NCI-H226 (cell line): ENCODE data around the gene C9orf153.
"Not testable (repeated sequence)": the region's sequence is repeated elsewhere in the genome, so short reads cannot be mapped to it uniquely, and the experiment has no call there.

ENCODE experiments used
- DNase-seq: peaks from one replicate; pipeline ENCODE4 v3.0.0-alpha.2; 2015

The C9orf153 gene

DNA sequence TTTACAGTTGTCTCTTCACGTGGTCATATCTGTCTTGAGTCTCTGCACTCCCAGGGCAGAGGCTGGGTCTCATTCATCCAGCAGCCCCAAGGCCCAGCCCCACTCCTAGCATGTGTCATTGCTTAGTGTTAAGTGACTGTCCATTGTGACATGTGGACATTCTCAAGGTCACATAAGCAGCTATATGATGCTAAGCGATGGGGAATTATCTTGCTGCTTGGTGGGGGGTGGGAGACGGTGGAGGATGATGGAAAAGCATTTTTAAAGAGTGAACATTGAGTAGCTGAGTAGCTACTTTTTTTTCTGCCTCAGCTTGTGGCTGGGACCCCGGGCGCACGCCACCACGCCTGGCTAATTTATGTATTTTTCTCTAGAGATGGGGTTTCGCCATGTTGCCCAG lies at the start of gene C9orf153:
C9orf153 (minus strand) TSS at position 101 of the 400 bp plus-strand sequence. CDS start 30,054 bp downstream, outside the sequence.
- no peak for DNase-seq

DNA sequence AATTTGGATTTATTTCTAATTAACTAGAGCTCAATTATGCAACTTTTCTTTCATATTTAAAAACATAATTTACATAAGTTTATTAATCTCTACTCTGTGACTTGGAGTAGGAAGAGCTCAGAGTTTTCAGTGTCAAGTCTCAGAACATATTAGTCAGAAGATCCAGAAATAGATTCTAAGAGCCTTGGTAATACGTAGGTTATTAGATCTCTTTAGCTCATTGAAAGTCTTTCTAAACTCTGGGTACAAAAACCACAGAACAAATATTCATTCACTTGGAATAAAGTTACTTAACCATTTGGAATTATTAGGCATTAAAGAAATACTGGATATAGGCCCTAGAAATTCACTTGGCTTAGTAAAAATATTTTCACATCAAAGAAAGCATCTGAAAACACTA lies 49.2 kb upstream of the C9orf153 start:
- DNase-seq, result no peak

DNA sequence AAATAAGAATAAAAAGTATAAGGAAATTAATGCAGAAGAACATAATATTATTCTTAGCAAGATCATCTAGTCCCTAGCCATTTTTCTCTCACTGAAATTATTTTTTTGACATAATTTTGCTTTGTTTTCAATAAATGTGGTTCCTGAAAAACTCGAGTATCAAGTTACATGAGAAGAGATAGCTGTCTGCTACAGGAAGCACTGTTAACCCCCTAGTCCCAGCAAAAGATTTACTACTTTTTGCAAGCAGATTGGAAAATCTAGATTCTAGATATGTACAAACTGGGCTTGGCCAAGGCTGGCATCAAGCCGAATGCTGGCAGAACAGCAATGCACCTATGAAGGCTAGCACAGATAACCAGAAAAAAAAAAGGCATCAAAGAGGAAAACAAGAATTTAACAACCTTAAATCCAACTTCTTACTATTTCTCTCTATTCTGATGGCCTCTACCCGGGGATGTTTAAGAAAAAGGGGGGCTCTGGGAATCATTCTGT lies 44.8 kb upstream of the C9orf153 start:
- DNase-seq, result no peak

DNA sequence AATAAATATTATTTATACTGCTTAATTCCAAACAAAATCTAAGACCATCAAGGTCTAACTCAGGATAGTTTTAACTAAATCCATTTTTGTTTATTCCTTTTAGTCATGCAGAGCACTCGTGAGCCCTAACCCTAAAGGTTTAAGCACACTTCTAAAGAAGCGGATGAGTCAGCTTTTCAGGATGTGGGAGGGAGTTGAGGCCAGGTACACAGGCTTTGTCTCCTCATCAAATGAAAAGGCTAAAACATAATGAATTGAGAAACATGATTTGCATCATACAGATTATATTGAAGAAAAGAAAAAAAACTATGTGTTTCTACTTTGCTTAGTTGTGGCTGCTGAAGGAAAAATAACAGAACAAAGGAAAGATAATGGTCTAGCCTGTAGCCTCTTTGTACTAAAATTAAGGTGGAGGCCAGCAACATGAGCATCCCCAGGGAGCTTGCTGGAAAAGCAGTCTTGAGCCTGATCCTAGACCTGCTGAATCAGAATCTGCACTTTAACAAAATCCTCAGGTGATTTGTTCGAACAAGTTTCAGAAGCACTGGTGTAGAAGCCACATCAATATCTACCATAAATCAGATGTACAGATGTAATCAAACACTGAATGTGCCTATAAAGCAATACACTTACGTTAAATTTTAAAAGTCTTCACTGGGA lies 44.0 kb upstream of the C9orf153 start:
- peak; percentile 27 for DNase-seq

DNA sequence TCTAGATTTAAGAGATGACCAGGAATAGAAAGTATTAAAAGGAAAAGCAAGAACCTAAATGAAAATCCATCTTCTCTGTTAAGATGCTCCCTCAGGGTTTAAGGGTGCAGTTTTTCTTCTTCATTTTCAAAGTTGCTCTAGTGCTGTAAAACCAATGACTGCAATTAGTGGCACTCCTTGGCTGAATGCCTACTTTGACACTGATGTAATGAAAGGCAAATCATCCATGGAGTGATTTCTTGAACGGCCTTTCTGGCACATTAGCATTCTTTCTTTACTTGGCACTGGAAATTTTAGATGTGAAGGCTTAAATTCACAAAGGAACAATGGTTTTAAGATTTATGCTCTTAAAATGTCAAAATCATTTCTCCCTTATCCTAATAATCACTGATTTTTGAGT lies 42.2 kb upstream of the C9orf153 start:
- no peak for DNase-seq

DNA sequence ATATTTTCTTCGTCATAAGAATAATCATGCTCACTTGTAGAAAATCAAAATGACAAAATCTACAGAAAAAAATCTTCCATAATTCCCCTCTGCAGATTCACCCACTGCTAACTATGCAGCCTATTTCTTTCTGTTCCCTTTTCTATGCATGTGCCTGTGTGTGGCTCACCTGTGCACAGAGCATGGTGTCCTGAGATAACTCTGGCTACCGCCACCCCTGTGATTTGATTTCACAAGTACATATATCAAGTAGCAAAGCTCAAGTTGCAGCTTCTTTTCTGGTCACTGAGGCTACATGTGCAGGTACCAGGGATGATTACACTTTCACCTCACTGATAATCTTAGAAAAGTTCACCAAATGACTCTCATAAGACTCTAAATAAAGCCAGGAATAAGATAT lies 41.2 kb upstream of the C9orf153 start:
- DNase-seq, result no peak

DNA sequence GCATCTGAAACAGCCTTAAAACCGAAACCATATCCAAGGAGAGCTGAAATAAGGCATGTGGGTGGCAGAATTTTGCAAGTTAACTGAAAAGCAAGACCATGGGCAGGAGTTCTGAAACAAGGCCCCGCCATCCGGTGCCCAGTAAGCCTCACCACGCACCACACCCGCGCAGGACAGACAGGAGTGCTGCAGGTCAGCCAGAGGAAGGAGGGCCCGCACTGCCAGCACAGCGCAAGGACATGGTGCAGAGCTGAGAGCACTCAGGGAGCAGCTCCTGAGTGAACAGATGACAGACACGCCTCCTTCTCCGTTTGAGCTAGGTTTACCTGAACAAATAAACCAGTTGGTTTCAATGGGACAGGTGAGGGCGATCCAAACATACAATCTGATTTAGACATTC lies 39.4 kb upstream of the C9orf153 start:
- no peak for DNase-seq

DNA sequence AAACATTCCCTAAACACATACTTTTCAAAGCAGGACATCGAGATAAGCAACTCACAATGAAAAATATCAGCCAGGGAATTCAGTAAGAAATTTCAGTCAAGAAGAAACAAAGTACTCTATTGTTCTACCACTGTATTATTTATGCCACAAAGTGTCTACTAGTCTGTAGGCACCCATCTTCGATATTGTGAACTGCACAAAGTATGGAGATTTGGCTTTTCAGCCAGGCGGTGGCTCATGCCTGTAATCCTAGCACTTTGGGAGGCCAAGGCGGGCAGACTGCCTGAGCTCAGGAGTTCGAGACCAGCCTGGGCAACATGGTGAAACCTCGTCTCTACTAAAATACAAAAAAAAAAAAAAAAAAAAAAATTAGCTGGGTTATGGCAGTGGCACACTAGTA lies 30.9 kb upstream of the C9orf153 start:
- not testable (repeated sequence) for DNase-seq

DNA sequence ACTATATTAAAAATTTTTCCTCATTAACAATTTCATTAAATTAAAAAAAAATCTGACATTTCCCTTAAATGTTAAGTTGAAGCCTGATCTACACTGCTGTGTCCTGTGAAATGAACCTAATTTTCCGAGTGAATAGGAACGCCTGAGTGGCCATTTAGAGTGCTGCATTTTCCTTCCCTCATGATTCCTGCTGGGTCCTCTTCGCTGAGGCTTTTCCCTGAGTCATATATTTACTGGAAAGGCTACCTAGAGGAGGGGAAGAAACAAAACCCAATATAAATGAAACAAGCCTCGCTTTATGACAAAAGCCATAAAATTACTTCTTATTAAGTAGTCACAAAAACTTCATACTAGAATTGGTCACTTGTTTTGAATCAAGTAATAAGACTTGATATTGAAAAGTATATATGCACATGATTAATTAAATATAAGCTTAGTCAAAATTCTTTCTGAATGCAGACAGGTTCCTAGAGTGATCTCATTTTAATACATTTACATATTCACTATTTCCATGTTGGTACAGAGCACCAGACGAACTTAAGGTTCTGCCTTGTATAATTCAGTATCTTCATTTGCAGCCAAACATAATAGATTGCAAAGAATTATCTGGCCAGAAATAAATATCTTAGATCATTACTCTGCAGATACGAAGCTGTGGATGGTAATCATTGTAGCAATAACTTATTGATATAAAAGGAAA lies 29.2 kb upstream of the C9orf153 start:
- DNase-seq, result no peak

DNA sequence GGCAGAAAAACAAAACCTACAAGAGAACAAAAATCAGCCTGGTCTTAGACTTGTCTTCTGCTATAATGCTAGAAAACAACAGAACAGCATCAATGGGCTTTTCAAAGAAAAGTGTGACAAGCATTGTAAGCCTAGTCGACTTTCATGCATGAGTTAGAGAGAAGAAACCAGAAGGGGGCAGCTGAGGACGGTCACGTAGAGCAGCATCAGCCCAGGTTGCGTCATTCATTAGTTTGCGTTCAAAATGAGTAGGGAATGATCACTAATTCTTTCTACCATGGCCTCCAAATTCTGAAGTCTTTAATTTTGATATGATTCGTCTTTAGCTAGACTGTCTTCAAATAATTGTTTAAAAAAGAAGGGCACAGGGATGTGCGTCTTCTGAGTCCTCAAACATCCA lies 27.6 kb upstream of the C9orf153 start:
- DNase-seq, result peak; percentile 19

DNA sequence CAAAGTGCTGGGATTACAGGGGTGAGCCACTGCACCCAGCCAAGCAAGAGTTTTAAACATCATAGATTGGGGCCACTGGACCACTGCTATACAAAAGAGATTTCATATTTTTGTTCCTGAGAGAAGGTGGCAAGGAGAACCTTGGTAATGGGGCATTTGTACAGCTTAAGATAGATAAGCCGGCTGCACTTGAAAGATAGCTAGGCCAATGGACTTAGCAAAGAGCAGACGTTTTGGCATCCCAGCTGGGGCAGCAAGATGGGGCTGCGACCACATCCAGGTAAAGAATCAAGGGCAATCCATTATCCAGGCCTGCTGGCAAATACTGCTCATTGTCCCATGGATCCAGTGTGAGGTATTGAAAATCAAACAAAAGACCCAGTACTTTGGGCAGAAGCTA lies 26.8 kb upstream of the C9orf153 start:
- DNase-seq, result no peak

DNA sequence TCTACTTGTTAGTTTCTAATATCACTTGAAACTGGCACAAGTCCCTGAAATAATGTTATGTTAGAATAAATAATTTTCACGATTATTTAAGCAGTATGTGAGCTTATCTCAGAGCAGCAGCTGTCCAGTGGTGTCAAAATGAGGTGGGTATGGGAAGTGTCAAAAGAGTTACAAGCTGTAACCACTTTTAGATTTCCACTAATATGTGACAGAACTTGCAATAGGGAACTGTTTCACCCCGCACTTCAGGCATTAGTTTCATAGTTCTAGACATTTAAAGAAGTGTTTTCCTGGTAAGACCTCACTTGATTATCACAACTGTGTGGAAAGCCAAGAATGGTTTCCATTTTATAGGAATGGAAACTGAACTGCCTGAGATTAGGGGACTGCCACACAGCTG lies 25.8 kb upstream of the C9orf153 start:
- no peak for DNase-seq

DNA sequence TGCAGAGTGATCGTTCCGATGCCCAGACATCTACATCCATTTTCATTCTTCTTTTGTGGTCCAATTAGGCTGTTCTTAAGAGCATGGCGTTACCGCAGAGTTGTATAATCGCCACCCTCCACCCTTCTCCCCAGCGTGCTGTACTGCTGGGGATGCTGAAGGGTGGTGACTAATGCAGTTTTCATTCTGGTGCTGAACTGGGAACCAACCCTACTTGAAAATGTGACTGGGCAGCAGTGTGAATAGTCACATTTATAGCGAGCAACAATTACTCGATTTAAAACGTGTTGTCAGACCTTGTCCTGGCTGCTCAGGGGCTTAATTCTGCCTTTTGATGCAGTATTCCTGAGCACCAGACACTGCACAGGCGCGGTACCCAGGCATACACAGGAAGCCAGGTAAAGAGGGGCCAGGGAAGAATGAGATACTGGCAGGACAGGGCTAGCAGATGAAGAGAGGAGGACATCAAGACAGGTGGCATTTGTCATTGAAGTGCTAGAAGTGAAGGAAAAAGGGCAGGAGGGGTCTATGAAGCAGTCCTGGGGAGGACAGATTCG lies 23.6 kb upstream of the C9orf153 start:
- DNase-seq, result peak; percentile 68

DNA sequence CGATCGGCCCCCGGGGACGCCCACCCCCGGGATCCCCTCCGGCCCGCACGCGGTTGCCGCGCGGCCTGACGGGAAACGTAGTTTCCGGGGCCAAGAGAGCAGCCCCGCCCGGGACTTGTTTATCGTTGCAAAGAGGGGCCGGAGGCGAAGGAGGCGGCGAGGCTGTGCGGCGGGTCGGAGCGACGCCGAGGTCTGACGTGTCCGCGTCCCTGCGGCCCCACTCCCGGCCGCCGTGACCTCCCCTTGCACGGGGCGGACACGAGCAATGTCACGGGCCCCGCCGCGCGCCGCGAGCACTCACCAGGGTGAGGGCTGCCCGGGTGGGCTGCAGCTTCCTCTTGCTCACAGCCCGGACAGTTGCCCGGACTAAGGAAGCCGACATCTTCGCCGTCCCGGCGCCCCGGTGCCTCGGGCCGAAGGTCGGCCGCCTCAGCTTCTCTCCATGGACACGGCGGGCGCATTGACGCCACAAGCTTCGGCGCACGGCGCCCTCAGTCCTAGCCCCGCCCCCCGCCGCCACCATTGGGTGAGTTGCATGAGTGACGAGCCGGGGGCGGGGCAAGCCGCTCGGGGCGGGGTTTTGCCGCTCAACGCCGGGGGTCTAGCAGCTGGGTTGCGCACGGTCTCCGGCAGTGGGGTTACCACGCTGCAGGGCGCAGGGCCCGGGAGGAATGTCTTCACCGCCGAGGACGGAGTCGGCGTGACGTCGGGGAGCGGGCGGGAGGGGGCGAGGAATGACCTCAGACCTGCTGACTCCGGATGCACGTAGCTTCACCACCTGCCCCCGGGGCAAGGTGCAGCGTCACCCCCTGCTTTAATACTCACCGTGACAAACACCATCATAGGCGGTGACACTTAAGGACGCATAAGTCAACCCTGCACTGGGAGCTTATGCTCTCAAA lies 22.9 kb upstream of the C9orf153 start, which contains the start of gene ISCA1:
ISCA1 (minus strand) TSS at position 462 of the 902 bp plus-strand sequence; CDS start at position 382, 80 bp downstream.
- peak; percentile 91 for DNase-seq

DNA sequence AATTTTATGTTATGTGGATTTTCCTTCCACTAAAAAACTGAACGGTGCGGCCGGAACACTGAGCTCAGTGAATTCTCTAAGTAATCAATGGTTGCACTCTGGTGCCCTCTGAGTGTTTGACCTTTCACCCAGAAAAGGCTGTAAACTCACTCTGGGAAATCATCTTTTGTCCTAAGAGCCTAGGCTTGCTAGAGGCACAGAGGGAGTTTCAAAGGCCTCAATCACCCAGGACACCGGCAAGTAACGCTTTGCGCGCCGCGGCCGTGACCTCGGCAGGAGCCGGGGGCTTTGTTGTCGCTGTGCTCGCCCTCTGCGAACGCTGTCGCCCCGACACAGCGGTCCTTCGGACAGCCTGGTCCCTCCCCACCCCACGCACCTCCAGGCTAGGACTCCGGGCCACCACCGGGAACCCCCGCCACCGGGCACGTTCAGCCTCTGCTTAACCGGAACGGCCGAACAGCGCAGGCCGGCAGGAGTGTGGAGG lies 22.2 kb upstream of the C9orf153 start:
- DNase-seq, result no peak

DNA sequence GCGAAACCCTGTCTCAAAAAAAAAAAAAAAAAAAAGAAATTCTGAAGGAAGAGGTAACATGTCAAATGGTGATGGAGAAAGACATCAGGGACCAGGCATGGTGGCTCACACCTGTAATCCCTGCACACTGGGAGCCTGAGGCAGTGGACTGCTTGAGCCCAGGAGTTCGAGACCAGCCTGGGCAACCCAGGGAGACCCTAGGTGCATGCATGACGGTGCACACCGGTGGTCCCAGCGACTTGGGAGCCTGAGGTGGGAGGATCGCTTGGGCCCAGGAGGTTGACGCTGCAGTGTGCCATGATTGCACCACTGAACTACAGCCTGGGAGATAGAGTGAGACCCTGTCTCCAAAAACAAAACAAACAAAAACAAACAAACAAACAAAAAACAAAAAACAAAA lies 21.1 kb upstream of the C9orf153 start:
- no peak for DNase-seq

DNA sequence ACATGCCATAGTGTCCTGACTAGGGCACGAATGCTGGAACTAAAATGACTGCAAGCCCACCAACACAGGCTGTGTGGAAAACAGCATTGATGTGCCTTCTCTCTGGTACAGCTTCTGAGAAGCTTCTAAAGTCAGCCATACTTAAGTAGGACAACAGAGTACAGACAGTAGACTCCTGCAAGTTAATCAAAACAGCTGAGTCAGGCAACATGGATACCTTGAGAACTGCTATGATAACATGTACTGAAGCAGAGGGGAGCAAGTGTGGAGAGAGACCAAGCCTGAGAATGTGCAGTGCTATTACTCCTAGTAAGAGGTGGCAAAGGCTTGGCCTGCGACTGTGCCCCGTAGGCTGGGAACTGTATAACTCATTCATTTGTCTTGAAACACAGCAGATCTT lies 20.4 kb upstream of the C9orf153 start:
- DNase-seq, result no peak

DNA sequence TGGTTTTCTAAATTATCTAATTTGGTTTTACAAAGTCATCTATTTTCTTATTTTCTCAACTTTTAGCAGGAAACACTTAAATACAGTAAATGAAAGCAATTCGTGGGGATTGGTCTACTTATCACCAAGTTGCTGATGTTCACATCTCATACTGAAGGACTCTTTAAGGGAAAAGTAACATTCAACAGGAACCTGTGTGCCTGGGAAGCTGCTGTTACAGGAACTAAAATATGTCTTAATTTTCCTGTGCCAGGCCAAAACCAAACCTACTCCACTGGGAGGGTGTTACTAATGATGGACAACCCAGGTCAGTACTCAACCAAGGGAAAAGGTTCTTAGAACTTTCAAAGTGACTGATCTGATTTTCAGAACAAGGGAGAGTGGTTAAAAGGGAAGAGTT lies 17.6 kb upstream of the C9orf153 start:
- DNase-seq, result no peak

DNA sequence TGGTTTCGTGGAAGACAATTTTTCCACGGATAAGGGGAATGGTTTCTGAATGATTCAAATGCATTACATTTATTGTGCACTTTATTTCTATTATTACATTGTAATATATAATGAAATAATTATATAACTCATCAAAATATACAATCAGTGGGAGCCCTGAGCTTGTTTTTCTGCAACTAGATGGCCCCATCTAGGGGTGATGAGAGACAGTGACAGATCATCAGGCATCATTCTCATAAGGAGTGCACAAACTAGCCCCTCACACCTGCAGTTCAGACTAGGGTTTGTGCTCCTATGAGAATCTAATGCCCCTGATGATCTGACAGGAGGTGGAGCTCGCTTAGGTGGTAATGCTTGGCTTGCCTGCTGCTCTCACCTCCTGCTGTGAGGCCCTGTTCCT lies 16.5 kb upstream of the C9orf153 start:
- DNase-seq, result no peak

DNA sequence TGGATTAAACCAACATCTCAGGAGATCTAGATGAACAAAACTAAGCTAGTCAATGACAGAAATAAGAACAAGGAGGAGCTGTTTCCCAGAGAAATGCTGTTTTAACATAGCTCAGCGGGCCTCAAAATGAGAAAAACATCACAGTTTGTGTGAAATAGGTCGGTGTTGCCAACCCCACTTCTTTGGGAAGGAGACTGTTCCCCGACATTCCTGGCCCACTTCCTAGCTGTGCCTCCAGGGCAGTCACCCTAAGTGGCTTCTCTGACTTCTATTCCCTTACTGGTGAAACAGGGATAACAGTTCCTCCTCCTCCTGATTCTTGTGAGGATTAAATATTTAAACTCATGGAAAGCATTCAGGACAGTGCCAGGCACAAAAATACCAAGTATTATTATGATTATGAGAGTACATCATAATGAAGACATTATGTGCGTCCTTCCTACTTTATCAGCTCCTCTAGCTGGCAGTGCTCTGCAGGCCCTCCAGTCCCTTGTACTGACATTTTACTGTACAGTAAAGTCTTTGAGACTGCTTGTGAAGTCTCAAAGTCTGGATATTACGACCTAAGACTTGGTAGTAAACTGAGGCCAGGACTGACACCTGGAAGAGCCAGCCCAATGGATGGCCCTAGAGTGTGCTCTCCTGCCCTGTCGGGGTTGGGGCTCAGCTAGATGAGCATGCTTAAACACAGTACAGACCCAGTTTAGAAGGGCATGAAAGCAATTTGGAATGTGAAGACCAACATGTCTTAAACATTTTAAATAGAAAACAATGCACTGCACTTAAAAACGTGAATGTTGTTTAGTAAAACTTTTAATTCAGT lies 15.6 kb upstream of the C9orf153 start:
- no peak for DNase-seq

DNA sequence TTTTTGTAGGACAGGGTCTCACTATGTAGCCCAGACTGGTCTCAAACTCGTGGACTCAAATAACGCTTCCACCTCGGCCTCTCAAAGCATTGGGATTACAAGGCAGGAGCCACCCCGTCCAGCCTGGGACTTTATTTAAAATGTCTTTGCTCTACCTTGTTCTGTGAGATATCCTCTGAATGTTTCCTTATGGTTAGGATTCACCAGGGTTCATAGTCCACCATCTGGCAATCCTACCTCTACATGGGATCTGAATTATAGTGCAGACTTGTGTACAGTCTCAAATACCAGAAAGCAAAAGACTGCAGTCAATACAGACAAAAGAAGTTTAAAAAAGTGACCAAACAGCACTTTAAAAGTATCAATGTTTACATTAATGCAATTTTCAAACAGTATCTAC lies 12.8 kb upstream of the C9orf153 start:
- DNase-seq, result no peak

DNA sequence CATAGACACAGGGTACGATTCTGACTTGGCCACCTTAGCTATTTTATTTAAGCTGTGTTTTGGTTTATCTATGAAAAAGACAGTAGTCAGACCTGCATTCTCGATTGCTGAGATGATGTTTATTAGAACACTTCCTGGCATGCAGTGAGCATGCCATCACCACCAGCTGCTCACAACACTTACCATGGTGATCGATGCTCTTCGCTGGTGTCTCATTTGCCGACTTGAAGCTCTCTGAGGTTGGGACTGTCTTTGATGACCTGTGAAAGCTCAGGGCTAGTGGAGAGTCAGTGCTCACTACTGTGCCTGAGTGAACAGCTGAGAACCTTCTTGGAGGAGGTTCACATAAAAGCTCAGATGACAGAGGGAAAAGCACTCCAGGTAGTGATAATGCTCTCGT lies 4.4 kb upstream of the C9orf153 start:
- DNase-seq, result no peak
